Ecto neural progenitor cell (in vitro differentiated cells): ENCODE data around the gene PMEL.

ENCODE experiments used
- DNase-seq: peaks from one replicate; pipeline ENCODE4 v3.0.0-alpha.2; 2018; ENCODE audit warnings: low spot score

PMEL gene

GRCh38 chr12:55942055-55942454, 23.8 kb downstream of the PMEL start:
- no peak for DNase-seq

- DNase-seq, result peak; percentile 94
Measured at GRCh38 chr12:55940065-55940732, 25.6 kb downstream of the PMEL start.

GRCh38 chr12:55938826-55939501, 26.9 kb downstream of the PMEL start:
- DNase-seq, result no peak

- no peak for DNase-seq
Measured at GRCh38 chr12:55937981-55938380, 27.9 kb downstream of the PMEL start.

GRCh38 chr12:55935738-55936151, 30.1 kb downstream of the PMEL start:
- DNase-seq, result no peak

GRCh38 chr12:55934773-55935172, 31.1 kb downstream of the PMEL start:
- DNase-seq, result no peak

- no peak for DNase-seq
Measured at GRCh38 chr12:55933799-55934742, 31.8 kb downstream of the PMEL start.

GRCh38 chr12:55933169-55933798, 32.6 kb downstream of the PMEL start:
- no peak for DNase-seq

GRCh38 chr12:55932551-55932910, 33.3 kb downstream of the PMEL start:
- no peak for DNase-seq

- peak; percentile 83 for DNase-seq
Measured at GRCh38 chr12:55931780-55932550, 33.9 kb downstream of the PMEL start.

GRCh38 chr12:55931317-55931779, 34.5 kb downstream of the PMEL start:
- no peak for DNase-seq

GRCh38 chr12:55930771-55931316, 35.0 kb downstream of the PMEL start, which contains the start of gene DGKA:
TSS of gene DGKA (plus strand) at chr12:55931162. CDS start at chr12:55936504, 5,342 bp downstream.
- DNase-seq, result peak; percentile 71

- no peak for DNase-seq
Measured at GRCh38 chr12:55929306-55929791, 36.5 kb downstream of the PMEL start.

- DNase-seq, result peak; percentile 93
Measured at GRCh38 chr12:55927588-55928502, 38.0 kb downstream of the PMEL start, which contains the start of gene PYM1. TSS of gene PYM1 (minus strand) at chr12:55927894. CDS start at chr12:55927761, 133 bp downstream.

- DNase-seq, result peak; percentile 98
Measured at GRCh38 chr12:55926738-55927587, 38.9 kb downstream of the PMEL start.

- no peak for DNase-seq
Measured at GRCh38 chr12:55925870-55926737, 39.7 kb downstream of the PMEL start.

- DNase-seq, result no peak
Measured at GRCh38 chr12:55925371-55925770, 40.5 kb downstream of the PMEL start.
